NK-92 (cell line): Measurements from ENCODE around the gene GABRG3.

Experiments
- DNase-seq: peaks from one replicate; lab custom pipeline; 2025; ENCODE audit not compliant: unreplicated experiment; lab: John Stamatoyannopoulos, UW

Gene GABRG3

GRCh38 chr15:27490867-27491595, 520.0 kb downstream of the GABRG3 start:
- no peak for DNase-seq

- DNase-seq, result no peak
Measured at GRCh38 chr15:27491666-27492621, 521.0 kb downstream of the GABRG3 start.

GRCh38 chr15:27495963-27496459, 525.0 kb downstream of the GABRG3 start:
- DNase-seq, result no peak

GRCh38 chr15:27498700-27499099, 527.7 kb downstream of the GABRG3 start:
- no peak for DNase-seq

GRCh38 chr15:27499191-27499590, 528.2 kb downstream of the GABRG3 start:
- no peak for DNase-seq

GRCh38 chr15:27499719-27500118, 528.7 kb downstream of the GABRG3 start:
- DNase-seq, result no peak

- no peak for DNase-seq
Measured at GRCh38 chr15:27500206-27500605, 529.2 kb downstream of the GABRG3 start.

GRCh38 chr15:27506752-27507151, 535.8 kb downstream of the GABRG3 start:
- no peak for DNase-seq

- DNase-seq, result no peak
Measured at GRCh38 chr15:27509014-27509413, 538.0 kb downstream of the GABRG3 start.

GRCh38 chr15:27512281-27513001, 541.5 kb downstream of the GABRG3 start:
- no peak for DNase-seq

GRCh38 chr15:27514526-27514925, 543.5 kb downstream of the GABRG3 start:
- DNase-seq, result no peak

- DNase-seq, result no peak
Measured at GRCh38 chr15:27527490-27528067, 556.6 kb downstream of the GABRG3 start.

GRCh38 chr15:27529399-27529798, 558.4 kb downstream of the GABRG3 start:
- DNase-seq, result no peak

GRCh38 chr15:27530994-27531393, 560.0 kb downstream of the GABRG3 start:
- no peak for DNase-seq

- DNase-seq, result no peak
Measured at GRCh38 chr15:27532358-27532757, 561.4 kb downstream of the GABRG3 start.

GRCh38 chr15:27535445-27536129, 564.6 kb downstream of the GABRG3 start:
- DNase-seq, result no peak

- DNase-seq, result no peak
Measured at GRCh38 chr15:27538325-27538724, 567.3 kb downstream of the GABRG3 start.

GRCh38 chr15:27541581-27541980, 570.6 kb downstream of the GABRG3 start:
- DNase-seq, result no peak

- DNase-seq, result no peak
Measured at GRCh38 chr15:27545494-27546255, 574.7 kb downstream of the GABRG3 start.

GRCh38 chr15:27549746-27550145, 578.8 kb downstream of the GABRG3 start:
- DNase-seq, result no peak
